Right kidney (tissue), 1 donor: ENCODE measurements around the gene ZNF134.

Source experiments
- DNase-seq: peaks from one replicate; pipeline ENCODE4 v3.0.0-alpha.2; 2016

ZNF134 gene

GRCh38 chr19:57632987-57633831, 19.2 kb downstream of the ZNF134 start, which contains the start of gene ZNF211:
TSS of gene ZNF211 (plus strand) at chr19:57633168. CDS start at chr19:57633347, 179 bp downstream.
- peak; percentile 97 for DNase-seq

GRCh38 chr19:57633832-57634131, 19.7 kb downstream of the ZNF134 start:
- DNase-seq, result no peak

GRCh38 chr19:57637379-57637778, 23.3 kb downstream of the ZNF134 start:
- no peak for DNase-seq

GRCh38 chr19:57641715-57642234, 27.7 kb downstream of the ZNF134 start:
- no peak for DNase-seq

- DNase-seq, result no peak
Observed at GRCh38 chr19:57642396-57643046, 28.5 kb downstream of the ZNF134 start.

GRCh38 chr19:57643734-57644133, 29.7 kb downstream of the ZNF134 start:
- DNase-seq, result no peak

- DNase-seq, result no peak
Observed at GRCh38 chr19:57648331-57649003, 34.4 kb downstream of the ZNF134 start.

- no peak for DNase-seq
Observed at GRCh38 chr19:57651654-57651996, 37.6 kb downstream of the ZNF134 start.

- no peak for DNase-seq
Observed at GRCh38 chr19:57653689-57654088, 39.6 kb downstream of the ZNF134 start.

- no peak for DNase-seq
Observed at GRCh38 chr19:57655443-57655842, 41.4 kb downstream of the ZNF134 start.

GRCh38 chr19:57656346-57656745, 42.3 kb downstream of the ZNF134 start:
- no peak for DNase-seq

- DNase-seq, result peak; percentile 86
Observed at GRCh38 chr19:57664269-57665127, 50.5 kb downstream of the ZNF134 start.

GRCh38 chr19:57665261-57665806, 51.3 kb downstream of the ZNF134 start:
- no peak for DNase-seq

GRCh38 chr19:57667228-57667627, 53.2 kb downstream of the ZNF134 start:
- DNase-seq, result no peak

- DNase-seq, result no peak
Observed at GRCh38 chr19:57668635-57669034, 54.6 kb downstream of the ZNF134 start, which contains the start of gene ZSCAN4. TSS of gene ZSCAN4 (plus strand) at chr19:57668935. CDS start at chr19:57676146, 7,211 bp downstream.

GRCh38 chr19:57671124-57671895, 57.3 kb downstream of the ZNF134 start:
- no peak for DNase-seq

- DNase-seq, result no peak
Observed at GRCh38 chr19:57672466-57672865, 58.4 kb downstream of the ZNF134 start.
